GM21360 (cell line): ENCODE results near the gene ADGRD1.

Source experiments
- ATAC-seq: cut with Tn5 transposase; IDR thresholded peaks from one replicate; pipeline ENCODE4 v1.9.1; 2021; ENCODE audit warnings: mild to moderate bottlenecking, moderate library complexity; ENCODE audit not compliant: unreplicated experiment

ADGRD1 gene

GRCh38 chr12:131097202-131098177, 143.8 kb downstream of the ADGRD1 start:
- no peak for ATAC-seq

- no peak for ATAC-seq
Measured at GRCh38 chr12:131098178-131098981, 144.7 kb downstream of the ADGRD1 start.

GRCh38 chr12:131100031-131100674, 146.4 kb downstream of the ADGRD1 start:
- no peak for ATAC-seq

- no peak for ATAC-seq
Measured at GRCh38 chr12:131101006-131101405, 147.3 kb downstream of the ADGRD1 start.

GRCh38 chr12:131101703-131102492, 148.2 kb downstream of the ADGRD1 start:
- peak; percentile 72 for ATAC-seq

- no peak for ATAC-seq
Measured at GRCh38 chr12:131102493-131102931, 148.8 kb downstream of the ADGRD1 start.

GRCh38 chr12:131102991-131103668, 149.4 kb downstream of the ADGRD1 start:
- ATAC-seq: no peak

GRCh38 chr12:131103669-131104462, 150.2 kb downstream of the ADGRD1 start:
- no peak for ATAC-seq

GRCh38 chr12:131104463-131105350, 151.0 kb downstream of the ADGRD1 start:
- peak; percentile 58 for ATAC-seq

GRCh38 chr12:131105351-131105735, 151.6 kb downstream of the ADGRD1 start:
- no peak for ATAC-seq

- peak; percentile 37 for ATAC-seq
Measured at GRCh38 chr12:131105736-131106348, 152.1 kb downstream of the ADGRD1 start.

- ATAC-seq: no peak
Measured at GRCh38 chr12:131106349-131106941, 152.7 kb downstream of the ADGRD1 start.

GRCh38 chr12:131108177-131108955, 154.7 kb downstream of the ADGRD1 start:
- ATAC-seq: no peak

- ATAC-seq: no peak
Measured at GRCh38 chr12:131111446-131111845, 157.7 kb downstream of the ADGRD1 start.

GRCh38 chr12:131112021-131112420, 158.3 kb downstream of the ADGRD1 start:
- no peak for ATAC-seq

GRCh38 chr12:131112700-131113290, 159.1 kb downstream of the ADGRD1 start:
- ATAC-seq: no peak
